Activated CD4-positive, CD25-positive, alpha-beta regulatory T cell (primary cell): ENCODE measurements around the gene DOCK1.

Experiments used
- DNase-seq, 4 experiments: peaks; one replicate each; lab custom pipeline; 2025; lab: John Stamatoyannopoulos, UW

DOCK1 gene

DNA sequence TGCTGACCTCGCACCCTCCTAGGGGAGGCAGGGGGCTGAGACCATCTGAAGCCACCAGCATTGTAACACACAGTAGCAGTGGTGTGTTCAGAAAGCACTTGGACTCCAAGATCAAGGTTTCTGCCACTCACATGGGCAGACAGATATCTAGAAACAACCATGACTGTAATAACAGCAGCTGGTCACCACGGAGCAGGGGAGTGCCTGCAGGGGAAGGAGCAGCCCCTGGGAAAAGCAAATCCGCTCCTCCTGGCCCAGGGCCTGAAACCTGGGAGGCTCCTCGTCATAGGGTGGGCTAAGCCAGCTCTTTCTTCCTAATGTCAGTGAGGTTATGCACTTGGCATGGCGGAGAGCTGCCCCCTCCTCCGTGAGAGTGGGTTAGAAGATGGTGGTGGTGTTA lies 409.6 kb downstream of the DOCK1 start:
- no peak for DNase-seq

DNA sequence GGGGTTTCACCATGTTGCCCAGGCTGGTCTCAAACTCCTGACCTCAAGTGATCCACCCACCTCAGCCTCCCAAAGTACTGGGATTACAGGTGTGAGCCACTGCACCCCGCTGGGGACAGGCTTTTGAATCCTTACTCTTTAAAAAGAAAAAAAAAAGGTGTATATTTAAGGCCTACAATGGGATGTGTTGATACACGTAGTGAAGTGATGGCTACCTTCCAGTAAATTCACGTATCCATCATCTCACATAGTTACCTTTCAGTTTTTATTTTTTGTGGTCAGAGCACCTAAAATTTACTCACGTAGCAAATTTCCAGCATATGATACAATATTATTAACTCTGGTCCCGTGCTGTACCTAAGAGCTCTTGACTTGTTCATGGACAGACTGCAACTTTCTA lies 410.7 kb downstream of the DOCK1 start:
- no peak for DNase-seq

DNA sequence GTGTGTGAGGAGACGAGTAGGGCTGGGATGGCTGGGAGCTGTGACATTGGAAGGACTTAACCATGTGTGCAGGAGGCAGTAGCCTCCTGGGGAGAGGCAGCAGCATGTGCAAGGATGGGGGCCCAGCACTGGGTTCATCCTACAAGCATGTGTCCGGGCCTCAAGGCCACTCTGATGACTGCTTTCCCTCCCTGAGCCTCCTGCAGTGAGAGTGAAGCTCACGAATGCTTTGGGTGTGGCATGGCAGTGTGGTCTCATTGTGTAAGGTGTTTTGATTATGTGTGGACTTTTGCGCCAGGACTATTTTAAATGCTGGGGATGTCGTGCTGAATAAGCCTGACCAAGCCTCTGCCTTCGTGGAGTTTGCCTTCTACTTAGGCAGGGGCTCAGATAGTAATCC lies 413.2 kb downstream of the DOCK1 start:
- no peak for DNase-seq

DNA sequence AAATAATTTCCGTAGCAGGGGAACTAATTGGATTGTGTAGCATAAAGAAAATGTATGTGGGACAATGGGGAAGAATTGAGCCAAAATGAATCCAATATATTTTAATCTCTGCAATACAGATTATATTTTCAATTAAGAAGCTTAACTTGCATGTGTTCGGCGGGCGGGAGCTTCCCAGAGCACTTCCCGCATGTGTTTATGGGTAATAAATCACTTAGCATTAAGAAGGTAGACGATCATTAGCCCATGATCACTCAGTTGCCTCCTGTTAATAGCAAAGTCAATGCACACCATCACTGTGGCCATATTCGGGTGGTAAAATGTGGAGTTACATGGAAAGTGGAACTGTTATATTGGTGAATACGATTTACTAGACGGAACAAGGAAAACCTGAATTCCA lies 414.0 kb downstream of the DOCK1 start:
- DNase-seq = no peak

DNA sequence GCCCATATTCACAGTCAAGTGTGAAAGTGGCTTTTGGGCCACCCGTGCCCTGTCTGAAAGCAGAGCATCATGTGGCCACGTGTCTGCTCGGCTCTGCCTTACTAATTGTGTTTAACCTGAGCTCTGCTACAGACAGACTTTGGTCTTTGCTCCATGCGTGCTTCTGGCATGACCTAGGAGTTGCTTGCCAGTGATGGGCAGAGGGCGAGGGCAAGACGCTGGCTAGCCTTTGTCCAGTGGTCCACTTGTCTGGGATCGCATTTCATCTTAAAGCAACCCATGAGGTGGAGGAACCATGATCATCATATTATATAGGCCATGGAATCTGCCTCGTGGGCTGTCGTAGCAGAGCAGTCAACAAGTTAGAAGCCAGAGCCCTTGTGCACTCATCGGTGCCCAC lies 414.5 kb downstream of the DOCK1 start:
- DNase-seq = no peak

DNA sequence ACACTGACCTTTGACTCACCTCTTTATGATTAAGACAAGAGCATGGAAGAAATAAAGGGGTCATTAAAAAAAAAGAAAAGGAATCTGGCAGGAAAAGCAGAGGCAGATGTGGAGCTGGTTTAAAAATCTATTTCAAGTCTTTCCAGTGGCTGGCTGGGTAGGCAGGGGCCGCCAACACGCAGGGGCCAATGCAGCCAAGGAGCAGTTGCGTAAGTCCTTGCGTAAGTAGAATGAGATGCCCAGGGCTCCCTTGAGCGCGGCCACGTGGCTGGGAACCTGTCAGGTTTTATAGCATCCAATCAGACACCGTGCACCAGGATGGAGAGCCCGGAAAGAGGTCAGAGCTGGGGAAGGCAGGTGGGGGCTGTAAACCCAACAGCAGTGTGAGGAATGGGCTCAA lies 414.9 kb downstream of the DOCK1 start:
- no peak for DNase-seq

DNA sequence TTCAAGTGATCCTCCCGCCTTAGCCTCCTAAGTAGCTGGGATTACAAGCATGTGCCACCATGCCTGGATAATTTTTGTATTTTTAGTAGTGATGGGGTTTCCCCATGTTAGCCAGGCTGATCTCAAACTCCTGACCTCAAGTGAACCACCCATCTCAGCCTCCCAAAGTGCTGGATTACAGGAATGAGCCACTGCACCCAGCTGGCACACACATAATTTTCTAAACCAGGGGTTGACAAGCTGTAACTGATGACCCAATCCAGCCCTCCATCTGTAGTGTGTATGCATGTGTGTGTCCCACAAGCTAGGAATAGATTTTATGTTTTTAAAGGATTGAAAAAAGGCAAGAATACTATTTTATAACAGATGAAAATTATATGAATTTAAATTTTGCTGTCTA lies 417.1 kb downstream of the DOCK1 start:
- no peak for DNase-seq

DNA sequence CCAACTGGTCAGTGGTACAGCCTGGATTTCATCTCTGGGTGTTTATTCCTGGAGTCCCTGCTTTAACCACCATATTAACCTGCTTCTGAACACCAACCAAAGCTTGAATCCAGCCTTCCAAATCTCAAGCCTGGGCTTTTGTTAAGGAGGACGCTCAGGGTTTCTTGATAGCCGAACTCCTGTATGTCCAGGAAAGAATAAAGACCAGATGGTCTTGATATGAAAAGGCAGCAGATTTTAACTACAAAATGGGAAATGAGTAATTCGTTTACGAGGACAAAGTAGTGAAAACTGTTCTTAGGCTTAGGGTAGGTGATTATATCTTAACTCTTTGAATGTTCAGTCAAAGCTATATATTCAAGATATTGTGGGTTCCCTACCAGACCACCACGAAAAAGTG lies 420.3 kb downstream of the DOCK1 start:
- no peak for DNase-seq

DNA sequence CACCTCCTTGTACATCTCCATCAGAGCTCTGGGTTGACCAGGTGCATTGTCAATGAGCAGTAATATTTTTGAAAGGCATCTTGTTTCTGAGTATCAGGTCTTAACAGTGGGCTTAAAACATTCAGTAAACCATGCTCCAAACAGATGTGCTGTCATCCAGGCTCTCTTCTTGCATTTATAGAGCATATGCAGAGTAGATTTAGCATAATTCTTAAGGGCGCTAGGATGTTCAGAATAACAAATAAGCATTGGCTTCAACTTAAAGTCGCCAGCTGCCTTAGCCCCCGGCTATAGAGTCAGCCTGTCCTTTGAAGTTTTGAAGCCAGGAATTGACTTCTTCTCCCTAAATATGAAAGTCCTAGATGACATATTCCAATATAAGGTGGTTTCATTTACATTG lies 421.7 kb downstream of the DOCK1 start:
- DNase-seq = no peak

DNA sequence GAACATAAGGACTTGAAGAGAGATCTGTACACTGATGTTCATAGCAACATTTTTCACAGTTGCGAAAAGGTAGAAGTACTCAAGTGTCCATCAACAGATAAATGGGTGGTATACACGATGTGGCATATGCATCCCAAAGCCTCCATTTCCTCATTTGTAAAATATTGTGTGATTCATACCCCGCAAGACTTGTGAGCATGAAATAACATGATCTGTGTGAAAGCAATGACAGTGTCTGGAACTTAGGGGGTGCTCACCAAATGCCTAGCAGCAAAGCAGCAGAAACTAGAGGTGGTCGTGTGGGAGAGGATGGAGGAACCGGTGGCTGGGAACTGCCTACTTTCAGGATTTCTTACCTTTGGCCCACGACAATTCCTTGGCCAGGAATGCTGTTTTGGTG lies 426.5 kb downstream of the DOCK1 start:
- no peak for DNase-seq

DNA sequence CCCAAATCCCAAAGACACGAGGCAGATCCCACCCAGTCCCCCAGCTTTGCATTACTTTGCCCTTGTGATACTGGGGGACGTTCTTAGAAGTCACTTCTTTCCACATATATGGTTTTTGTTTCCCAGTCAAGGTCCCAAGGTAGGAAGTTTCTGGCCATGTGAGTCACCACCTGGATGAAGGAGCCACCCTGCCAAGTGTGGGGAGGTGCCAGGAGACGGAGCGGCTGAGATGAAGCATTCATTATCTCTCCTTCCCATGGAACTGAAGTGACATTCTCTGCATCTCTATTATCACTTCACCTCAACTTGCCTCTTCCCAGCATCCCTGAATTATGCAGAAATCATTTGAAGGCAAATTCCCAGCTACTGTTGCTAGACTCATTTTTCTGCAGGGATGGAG lies 427.4 kb downstream of the DOCK1 start:
- DNase-seq = no peak

DNA sequence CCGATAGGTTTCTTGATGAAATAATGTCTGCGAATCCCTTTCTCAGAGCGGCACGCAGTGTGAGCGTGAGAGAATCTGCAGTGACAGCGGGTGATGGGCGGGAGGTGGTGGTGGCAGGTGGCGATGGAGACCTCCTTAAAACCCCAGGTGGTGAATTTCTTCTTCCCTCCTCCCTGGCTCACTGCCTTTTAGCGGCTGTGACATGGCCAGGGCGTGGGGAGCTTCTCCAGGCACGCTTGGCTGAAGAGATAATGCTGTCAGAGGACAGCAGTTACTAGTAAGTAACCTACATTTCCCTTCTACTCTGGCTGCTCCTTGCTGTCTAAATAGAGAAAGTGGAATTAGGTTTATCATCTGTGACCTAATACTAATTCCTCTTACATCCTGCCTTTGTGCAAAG lies 432.6 kb downstream of the DOCK1 start:
- DNase-seq = no peak

DNA sequence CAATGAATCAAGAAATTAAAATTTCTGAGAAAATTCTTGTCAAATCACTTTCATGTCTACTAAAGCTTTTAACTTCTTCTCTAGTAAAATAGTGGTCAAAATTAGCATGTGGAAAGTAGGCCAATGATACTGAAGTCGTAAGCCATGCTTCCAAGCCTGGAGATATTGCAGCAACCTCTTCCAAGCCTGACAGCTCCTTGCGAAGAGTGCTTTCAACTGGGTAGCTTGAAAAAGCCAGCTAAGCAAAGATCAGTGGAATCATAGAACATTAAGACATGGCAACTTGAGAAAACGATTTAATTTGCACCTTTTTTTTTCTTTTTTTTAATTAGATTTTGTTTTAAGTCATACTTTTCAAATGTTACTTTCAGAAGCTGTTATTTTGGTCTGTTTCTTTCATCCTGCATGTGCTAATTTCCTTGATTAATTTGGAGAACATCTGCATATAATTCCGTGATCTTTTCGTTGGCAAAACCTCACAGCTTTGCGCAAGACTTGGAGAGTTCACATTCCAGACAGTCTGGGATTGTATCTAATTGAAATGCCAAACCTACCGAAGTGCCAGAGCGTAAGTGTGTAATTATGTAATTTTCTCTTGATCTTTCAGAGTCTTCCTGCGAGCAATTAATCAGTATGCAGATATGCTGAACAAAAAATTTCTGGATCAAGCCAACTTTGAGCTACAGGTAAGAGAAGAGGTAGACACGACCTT lies 433.3 kb downstream of the DOCK1 start:
- DNase-seq = no peak

DNA sequence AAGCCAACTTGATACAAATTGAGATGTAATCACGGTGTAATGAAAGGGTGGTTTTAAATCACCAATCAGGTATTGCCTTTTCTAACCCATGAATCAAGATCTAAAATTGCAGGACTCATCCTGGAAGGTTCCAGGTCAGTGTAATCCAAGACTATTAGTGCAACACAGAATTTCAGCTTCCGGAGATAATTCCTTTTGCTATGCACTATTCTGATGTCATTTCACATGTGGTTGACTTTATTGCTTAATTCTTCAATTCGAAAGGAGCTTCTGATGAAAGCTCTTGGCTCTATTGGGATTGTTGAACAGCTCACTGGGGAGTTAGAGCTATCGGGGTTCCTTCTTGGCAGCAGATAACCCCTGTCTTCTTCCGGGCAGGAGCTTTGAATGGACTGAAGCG lies 438.6 kb downstream of the DOCK1 start:
- no peak for DNase-seq

DNA sequence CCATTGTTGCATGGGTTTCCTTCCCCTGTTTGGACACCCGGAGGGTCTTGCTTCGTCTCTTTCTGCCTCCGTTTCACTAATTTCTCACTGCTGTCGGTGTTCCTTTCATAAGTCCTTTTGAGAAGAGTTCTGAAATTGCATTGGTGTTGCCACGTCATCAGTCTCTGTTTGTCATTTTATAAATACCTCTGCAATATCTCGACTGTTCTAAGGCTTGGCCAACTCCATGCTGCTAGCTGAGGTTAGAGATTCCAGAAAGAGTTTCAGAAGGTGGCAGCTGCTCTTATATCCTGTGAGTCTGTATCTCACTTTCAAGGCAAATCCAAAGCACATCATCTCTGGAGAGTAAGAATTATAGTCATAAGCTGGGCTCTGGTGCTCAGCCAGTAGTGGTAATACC lies 439.1 kb downstream of the DOCK1 start:
- DNase-seq = no peak

DNA sequence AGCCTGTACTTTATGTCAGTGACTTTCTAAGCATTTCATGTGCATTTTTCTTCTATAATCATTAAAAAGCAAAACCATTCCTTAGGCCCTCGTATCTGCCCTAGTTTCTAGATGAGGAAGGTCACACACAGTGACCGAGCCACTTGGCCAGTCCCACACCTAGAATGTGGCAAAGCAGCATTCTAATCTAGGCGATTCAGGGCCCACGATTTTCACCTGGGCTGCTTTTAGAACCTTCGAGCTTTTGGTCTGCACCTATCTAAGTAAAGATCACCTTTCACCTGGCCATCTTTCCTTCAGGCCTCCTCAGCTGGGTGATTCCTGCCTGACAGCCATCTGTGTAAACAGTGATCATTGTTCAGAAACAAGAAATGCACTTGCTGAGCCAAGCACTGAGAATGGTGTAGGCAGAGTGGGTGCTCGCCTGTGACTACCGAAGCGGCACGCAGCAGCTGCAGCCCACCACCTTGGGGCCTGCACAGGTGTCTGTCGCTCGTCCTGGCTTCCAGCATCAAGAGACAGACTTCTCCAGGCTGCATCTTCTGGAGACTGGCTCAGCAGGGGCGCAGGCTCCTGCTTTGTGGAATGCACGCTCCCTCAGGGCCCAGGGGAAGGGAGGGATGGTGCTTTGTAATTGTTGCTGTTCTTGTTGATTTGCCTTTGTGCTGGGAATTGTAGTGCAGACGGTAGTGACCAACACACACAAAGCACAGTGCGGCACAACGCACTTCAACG lies 440.2 kb downstream of the DOCK1 start:
- no peak for DNase-seq

DNA sequence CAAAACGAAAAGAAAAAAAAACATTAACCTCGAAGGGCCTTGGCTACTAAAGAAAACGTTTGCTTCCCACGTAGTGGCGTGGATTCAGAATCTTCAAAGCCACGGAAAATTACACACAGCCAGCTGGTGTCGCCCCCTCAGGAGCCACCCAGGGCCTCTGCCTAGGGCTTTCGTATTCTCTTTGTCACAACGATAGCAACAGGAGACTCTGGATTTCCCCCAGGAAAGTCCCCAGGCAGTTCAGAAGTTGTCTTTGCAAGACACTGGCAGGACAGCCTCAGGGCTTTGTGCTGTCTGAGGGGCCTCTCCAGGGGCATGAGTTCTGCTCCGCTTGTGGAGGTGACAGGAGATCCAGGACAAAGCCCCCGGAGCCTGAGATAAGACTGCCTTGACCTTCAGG lies 441.4 kb downstream of the DOCK1 start:
- no peak for DNase-seq

DNA sequence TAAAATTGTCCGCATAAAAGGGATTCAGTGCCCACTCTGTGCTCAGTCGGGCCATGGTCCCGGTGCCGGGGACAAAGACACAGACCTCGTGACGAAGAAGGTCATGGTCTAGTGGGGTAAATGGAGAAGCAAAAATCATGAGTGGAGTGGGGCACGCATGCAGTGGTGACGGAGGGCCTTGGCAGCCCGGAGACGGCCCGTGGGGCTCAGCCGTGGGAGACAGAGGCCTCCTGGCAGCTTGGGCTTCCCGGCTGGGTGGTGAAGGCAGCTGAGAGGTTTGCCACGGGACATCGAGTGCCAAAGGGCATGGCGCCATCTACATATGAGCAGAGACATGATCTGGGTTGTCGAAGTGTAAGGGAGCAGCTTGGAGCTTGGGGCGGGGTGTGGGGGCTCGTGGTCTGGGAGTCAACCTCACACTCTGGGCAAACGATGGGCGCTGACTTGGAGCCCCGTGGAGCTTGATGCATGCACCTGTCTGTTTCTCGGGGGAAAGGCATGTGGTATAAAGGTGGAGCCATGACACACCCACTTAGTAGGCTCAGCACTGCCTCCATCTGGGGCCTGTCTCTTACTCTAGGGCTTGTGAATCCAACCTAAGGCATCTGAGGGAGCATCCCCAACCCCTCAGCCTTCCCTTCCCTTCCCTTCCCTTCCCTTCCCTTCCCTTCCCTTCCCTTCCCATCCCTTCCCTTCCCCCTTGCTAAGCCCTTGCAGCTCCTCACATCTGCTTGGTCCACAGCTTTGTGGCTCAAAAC lies 442.2 kb downstream of the DOCK1 start:
- no peak for DNase-seq

DNA sequence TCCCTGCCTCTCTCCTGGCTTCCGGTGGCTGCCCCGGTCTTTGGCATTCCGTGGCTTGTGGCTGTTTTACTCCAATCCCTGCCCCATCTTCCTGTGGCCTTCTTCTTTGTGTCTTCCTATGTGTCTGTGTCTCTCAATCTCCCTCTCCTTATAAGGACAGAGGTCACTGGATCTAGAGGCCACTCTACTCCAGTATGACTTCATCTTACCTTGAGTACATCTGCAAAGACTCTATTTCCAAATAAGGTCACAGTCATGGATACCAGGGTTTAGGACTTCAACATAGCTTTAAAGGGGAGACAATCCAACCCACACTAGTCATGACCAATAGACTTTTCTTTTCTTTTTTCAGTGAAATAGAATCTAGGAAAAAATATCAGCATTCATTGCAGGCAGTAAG lies 444.5 kb downstream of the DOCK1 start:
- no peak for DNase-seq

DNA sequence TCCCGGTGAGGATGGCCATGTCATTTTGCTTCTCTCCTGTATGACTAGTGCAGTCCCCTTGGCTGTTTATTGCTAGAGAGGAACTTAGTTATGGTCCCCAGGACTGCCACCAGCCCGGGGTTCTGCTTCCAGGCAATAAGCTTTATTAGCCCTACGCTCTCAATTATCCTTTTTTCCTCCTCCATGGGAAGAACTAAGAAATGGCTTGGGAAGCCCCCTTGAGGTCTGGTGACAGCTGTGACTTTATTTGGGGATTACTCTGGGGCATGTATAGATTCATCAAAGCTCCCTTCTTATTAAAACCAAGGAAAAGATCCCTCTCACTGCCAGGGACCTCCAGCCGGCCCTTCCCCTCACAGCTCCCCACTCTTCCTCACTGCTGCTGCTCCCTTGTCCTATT lies 446.3 kb downstream of the DOCK1 start:
- no peak for DNase-seq

DNA sequence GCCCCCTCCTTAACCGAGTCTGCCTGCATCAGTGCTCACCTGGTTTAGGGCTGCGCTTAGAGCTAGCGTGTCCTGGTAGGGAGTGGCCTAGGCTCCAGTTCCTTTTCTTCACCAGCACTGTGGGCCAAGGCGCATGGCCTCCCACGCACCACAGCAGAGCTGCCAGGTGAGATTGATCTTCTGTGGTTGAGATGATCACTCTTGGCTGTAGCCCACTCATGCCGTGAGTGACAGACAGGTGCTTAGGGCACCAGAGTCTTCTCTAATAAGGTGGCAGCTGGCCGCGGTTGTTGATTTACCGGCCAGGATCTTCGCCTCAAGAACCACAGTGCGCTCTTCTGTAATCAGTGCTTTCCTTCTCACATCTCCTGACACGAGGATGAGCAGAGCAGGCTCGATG lies 448.3 kb downstream of the DOCK1 start:
- no peak for DNase-seq

DNA sequence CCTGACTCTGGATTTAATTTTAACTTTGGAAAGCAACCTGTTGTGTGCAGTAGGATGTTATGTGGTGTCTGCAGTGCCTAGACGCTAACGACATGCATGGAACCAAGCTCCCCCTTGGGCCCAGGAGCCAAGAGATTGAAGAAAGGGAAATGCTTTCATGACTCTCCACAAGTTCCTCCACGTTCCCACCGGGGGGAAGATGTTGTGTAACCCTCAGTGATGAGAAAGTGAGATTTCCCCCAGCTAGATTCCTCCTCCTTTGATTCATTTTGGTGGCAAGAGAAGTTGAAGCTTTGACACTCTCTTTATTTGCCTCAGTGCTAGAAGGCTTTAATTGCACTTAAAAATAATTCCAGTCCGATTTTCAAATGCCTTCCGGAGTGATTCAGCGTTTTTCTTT lies 449.0 kb downstream of the DOCK1 start:
- no peak for DNase-seq

DNA sequence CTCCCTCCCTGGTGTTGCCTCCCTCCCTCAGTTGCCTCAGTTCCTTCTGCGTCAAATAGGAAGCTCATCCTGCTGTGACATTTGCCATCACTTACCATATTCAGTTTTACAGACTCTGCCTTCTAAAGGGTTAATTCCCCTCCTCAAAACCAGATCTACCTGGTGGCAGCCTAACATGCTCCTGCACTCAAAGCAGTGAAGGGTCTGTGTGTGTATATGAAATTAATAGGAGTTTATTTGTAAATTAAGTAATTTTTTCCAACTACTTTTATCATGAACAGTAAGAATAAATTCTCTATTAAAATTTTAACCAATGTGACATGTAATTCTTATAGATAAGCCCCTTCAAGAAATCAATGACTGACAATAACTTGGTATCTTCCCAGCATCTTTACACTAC lies 449.8 kb downstream of the DOCK1 start:
- DNase-seq = no peak
